ENCODE data around the gene PPP1R9A. TPM values are rescaled to one million over a fixed set of nuclear protein-coding genes. Genes with fewer than 3 reads are reported as not detected.

The PPP1R9A gene
- total and polyA plus RNA-seq, 3 experiments from 2014 or later, result 0.02 TPM; not detected in 2

DNA sequence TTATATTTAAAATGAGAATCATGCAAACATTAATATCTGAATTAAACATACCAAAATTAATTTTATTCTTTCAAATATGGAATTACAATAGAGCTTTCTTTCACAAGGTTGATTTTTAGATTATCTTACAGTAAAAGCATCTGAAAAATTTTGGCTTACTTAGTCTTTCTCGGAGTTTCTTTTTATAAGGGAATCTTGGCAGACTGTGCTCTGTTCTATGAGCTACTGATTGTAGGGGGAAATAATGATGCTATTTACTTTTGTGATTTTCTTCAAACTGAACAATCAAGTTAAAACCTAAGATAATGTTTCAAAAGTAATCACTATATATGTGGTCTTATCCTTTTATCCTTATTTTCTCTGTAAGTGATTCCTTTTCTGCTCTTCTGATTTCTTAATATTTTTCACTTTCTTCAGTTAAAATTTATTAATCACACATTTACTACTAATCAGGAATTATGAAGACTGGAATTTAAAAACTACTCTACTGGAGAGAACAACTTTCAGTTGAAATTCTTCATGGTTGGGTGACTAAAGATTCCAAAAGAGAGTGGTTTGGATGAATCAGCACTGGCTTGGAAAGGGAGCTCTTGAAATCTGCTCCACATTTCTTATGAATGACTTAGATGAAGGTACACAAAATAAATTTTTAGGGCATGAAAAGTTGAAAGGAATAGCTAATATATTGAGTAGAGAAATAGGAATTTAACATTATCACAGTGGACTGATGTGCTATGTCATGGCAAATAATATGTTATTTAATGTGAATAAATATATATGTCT, 103.9 kb downstream of the PPP1R9A start:
- Mint-ChIP-seq H3K27me3 (no peaks in the 10 kb centered on the region), H3K9me3 (peaks cover 0 to 2% (median 2%) of the 10 kb centered on the region in 5 donors), H3K4me3 (no peak overlapping the region), H3K36me3 (no peaks in the 10 kb centered on the region), H3K27ac (no peak overlapping the region), H3K4me1 (no peaks in the 10 kb centered on the region)
- no peaks in the 10 kb centered on the region for H3K4me1 ChIP-seq (ENCODE audit: insufficient read depth, low read length)
- H3K9me3 ChIP-seq (ENCODE audit: low read length), result no peaks in the 10 kb centered on the region
- H3K36me3 ChIP-seq (ENCODE audit: insufficient read depth, low read length), result no peaks in the 10 kb centered on the region
- no peak overlapping the region for H3K4me3 ChIP-seq (ENCODE audit: low read length)
- no peak overlapping the region for H3K27ac ChIP-seq (ENCODE audit: low read depth, low read length)
- CTCF ChIA-PET, result interaction anchor here (1.2 kb wide), 1 partner anchor 9 kb away, joined by 3 read pairs; no protein-coding TSS in a partner anchor
- POLR2A ChIA-PET, result no interaction called here
- no peak for DNase-seq
- H3K27me3 ChIP-seq (ENCODE audit: insufficient read depth, low read length, poor library complexity, severe bottlenecking), result no peaks in the 10 kb centered on the region

DNA sequence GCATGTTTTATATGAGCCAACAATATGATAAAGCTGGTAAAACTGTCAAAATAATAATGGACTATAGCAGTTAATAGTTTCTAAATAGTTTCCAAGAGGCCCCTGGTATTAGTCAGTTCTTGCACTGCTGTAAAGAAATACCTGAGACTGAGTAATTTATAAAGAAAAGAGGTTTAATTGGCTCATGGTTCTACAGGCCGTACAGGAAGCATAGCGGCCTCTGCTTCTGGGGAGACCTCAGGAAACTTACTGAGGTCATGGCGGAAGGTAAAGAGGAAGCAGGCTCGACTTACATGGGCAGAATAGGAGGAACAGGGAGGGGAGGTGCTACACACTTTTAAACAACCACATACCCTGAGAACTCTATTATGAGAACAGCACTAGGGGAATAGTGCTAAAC, 104.6 kb downstream of the PPP1R9A start:
- Mint-ChIP-seq H3K27ac (no peak overlapping the region), H3K36me3 (no peaks in the 10 kb centered on the region), H3K27me3 (no peaks in the 10 kb centered on the region), H3K4me3 (no peak overlapping the region), H3K4me1 (no peaks in the 10 kb centered on the region), H3K9me3 (peaks cover 0 to 2% (median 2%) of the 10 kb centered on the region in 5 donors)
- no peaks in the 10 kb centered on the region for H3K27me3 ChIP-seq (ENCODE audit: insufficient read depth, low read length, poor library complexity, severe bottlenecking)
- no peaks in the 10 kb centered on the region for H3K9me3 ChIP-seq (ENCODE audit: low read length)
- no peak for DNase-seq
- H3K36me3 ChIP-seq (ENCODE audit: insufficient read depth, low read length), result no peaks in the 10 kb centered on the region
- POLR2A ChIA-PET, result no interaction called here
- no peak overlapping the region for H3K27ac ChIP-seq (ENCODE audit: low read depth, low read length)
- H3K4me1 ChIP-seq (ENCODE audit: insufficient read depth, low read length), result no peaks in the 10 kb centered on the region
- CTCF ChIA-PET, result interaction anchor here (1.2 kb wide), 1 partner anchor 9 kb away, joined by 3 read pairs; no protein-coding TSS in a partner anchor
- H3K4me3 ChIP-seq (ENCODE audit: low read length), result no peak overlapping the region

DNA sequence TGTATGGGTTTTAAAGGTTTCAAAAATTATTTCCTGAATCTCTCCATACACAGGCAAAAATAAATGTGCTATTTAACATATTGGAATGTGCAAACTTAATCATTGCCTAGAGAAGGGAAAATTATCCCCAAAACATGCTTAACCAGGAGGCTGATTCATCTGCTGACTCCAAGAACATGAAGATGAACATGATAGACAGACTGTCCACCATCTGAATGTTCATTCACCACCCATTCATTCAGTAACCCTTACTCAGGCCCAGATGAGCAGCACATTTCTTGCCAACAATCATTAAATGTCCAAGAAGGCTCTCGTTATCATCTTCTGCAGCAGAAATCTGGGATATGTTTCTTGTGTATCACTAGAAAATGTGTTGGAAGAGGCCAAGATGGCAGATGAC, 110.6 kb downstream of the PPP1R9A start:
- no peaks in the 10 kb centered on the region for H3K36me3 Mint-ChIP-seq
- DNase-seq, result no peak
- Histone ChIP-seq H3K36me3 (ENCODE audit: insufficient read depth, low read length) (no peaks in the 10 kb centered on the region), H3K4me1 (ENCODE audit: insufficient read depth, low read length) (no peaks in the 10 kb centered on the region), H3K27ac (ENCODE audit: low read depth, low read length) (no peak overlapping the region), H3K4me3 (ENCODE audit: low read length) (no peak overlapping the region), H3K9me3 (ENCODE audit: low read length) (no peaks in the 10 kb centered on the region), H3K27me3 (ENCODE audit: insufficient read depth, low read length, poor library complexity, severe bottlenecking) (no peaks in the 10 kb centered on the region)
- H3K27ac Mint-ChIP-seq, result no peak overlapping the region
- H3K4me1 Mint-ChIP-seq, result no peaks in the 10 kb centered on the region
- peaks cover 0 to 7% (median 2%) of the 10 kb centered on the region in 5 donors for H3K9me3 Mint-ChIP-seq
- H3K27me3 Mint-ChIP-seq, result no peaks in the 10 kb centered on the region
- ChIA-PET POLR2A (no interaction called here), CTCF (no interaction called here)
- no peak overlapping the region for H3K4me3 Mint-ChIP-seq

DNA sequence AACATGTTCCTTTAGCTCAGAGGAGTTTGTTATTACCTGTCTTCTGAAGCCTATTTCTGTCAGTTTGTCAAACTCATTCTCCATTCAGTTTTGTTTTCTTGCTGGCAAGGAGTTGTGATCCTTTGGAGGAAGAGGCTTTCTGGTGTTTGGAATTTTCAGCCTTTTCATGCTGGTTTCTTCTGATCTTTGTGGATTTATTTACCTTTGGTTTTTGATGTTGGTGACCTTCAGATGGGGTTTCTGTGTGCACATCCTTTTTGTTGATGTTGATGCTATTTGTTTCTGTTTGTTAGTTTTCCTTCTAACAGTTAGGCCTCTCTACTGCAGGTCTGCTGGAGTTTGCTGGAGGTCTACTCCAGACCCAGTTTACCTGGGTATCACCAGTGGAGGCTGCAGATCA, 118.6 kb downstream of the PPP1R9A start:
- Mint-ChIP-seq H3K9me3 (peaks cover 0 to 12% (median 6%) of the 10 kb centered on the region in 5 donors), H3K27me3 (no peaks in the 10 kb centered on the region), H3K36me3 (no peaks in the 10 kb centered on the region), H3K27ac (no peak overlapping the region), H3K4me3 (no peak overlapping the region), H3K4me1 (no peaks in the 10 kb centered on the region)
- no peaks in the 10 kb centered on the region for H3K36me3 ChIP-seq (ENCODE audit: insufficient read depth, low read length)
- no peaks in the 10 kb centered on the region for H3K9me3 ChIP-seq (ENCODE audit: low read length)
- ChIA-PET POLR2A (no interaction called here), CTCF (no interaction called here)
- H3K4me3 ChIP-seq (ENCODE audit: low read length), result no peak overlapping the region
- H3K4me1 ChIP-seq (ENCODE audit: insufficient read depth, low read length), result no peaks in the 10 kb centered on the region
- DNase-seq, result no peak
- no peaks in the 10 kb centered on the region for H3K27me3 ChIP-seq (ENCODE audit: insufficient read depth, low read length, poor library complexity, severe bottlenecking)
- H3K27ac ChIP-seq (ENCODE audit: low read depth, low read length), result no peak overlapping the region

DNA sequence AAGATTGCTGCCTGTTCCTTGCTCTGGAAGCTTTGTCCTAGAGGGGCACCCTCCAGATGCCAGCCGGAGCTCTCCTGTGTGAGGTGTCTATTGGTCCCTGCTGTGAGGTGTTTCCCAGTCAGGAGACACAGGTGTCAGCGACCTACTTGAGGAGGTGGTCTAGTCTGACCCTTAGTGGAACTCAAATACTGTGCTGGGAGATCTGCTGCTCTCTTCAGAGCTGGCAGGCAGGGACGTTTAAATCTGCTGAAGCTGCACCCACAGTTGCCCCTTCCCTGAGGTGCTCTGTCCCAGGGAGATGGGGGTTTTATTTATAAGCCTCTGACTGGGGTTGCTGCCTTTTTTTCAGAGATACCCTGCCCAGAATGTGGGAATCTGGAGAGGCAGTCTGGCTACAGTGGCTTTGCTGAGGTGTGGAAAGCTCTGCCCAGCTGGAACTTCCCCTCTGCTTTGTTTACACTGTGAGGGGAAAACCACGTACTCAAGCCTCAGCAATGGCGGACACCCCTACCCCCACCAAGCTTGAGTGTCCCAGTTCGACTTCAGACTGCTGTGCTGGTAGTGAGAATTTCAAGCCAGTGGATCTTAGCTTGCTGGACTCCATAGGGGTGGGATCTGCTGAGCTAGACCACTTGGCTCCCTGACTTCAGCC, 119.2 kb downstream of the PPP1R9A start:
- no peak overlapping the region for H3K4me3 Mint-ChIP-seq
- Histone ChIP-seq H3K4me1 (ENCODE audit: insufficient read depth, low read length) (no peaks in the 10 kb centered on the region), H3K9me3 (ENCODE audit: low read length) (no peaks in the 10 kb centered on the region), H3K27ac (ENCODE audit: low read depth, low read length) (no peak overlapping the region), H3K27me3 (ENCODE audit: insufficient read depth, low read length, poor library complexity, severe bottlenecking) (no peaks in the 10 kb centered on the region), H3K4me3 (ENCODE audit: low read length) (no peak overlapping the region), H3K36me3 (ENCODE audit: insufficient read depth, low read length) (no peaks in the 10 kb centered on the region)
- CTCF ChIA-PET, result no interaction called here
- DNase-seq, result no peak
- H3K9me3 Mint-ChIP-seq, result peaks cover 0 to 12% (median 6%) of the 10 kb centered on the region in 5 donors
- POLR2A ChIA-PET, result no interaction called here
- H3K27me3 Mint-ChIP-seq, result no peaks in the 10 kb centered on the region
- no peaks in the 10 kb centered on the region for H3K4me1 Mint-ChIP-seq
- H3K36me3 Mint-ChIP-seq, result no peaks in the 10 kb centered on the region
- no peak overlapping the region for H3K27ac Mint-ChIP-seq

DNA sequence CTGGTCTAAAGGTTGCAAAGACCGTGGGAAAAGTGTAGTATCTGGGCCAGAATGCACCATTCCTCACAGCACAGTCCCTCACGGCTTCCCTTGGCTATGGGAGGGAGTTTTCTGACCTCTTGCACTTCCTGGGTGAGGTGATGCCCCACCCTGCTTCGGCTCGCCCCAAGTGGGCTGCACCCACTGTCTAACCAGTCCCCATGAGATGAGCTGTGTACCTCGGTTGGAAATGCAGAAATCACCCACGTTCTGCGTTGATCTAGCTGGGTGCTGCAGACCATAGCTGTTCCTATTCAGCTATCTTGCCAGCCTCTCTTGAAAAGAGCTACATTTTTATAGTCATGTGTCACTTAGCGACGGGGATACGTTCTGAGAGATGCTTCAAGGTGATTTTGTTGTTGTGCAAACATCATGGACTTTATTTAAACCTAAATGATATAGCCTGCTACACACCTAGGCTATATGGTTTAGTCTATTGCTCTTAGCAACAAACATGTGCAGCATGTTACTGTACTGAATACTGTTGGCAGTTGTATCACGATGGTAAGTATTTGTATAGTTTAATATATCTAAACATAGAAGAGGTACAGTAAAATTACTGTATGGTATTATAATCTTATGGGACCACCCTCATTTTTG, 120.0 kb downstream of the PPP1R9A start:
- ChIA-PET POLR2A (no interaction called here), CTCF (no interaction called here)
- no peak overlapping the region for H3K4me3 Mint-ChIP-seq
- no peak for DNase-seq
- Histone ChIP-seq H3K27me3 (ENCODE audit: insufficient read depth, low read length, poor library complexity, severe bottlenecking) (no peaks in the 10 kb centered on the region), H3K4me3 (ENCODE audit: low read length) (no peak overlapping the region), H3K9me3 (ENCODE audit: low read length) (no peaks in the 10 kb centered on the region), H3K36me3 (ENCODE audit: insufficient read depth, low read length) (no peaks in the 10 kb centered on the region), H3K4me1 (ENCODE audit: insufficient read depth, low read length) (no peaks in the 10 kb centered on the region), H3K27ac (ENCODE audit: low read depth, low read length) (no peak overlapping the region)
- H3K27ac Mint-ChIP-seq, result no peak overlapping the region
- no peaks in the 10 kb centered on the region for H3K4me1 Mint-ChIP-seq
- H3K9me3 Mint-ChIP-seq, result peaks cover 0 to 12% (median 6%) of the 10 kb centered on the region in 5 donors
- no peaks in the 10 kb centered on the region for H3K27me3 Mint-ChIP-seq
- no peaks in the 10 kb centered on the region for H3K36me3 Mint-ChIP-seq

DNA sequence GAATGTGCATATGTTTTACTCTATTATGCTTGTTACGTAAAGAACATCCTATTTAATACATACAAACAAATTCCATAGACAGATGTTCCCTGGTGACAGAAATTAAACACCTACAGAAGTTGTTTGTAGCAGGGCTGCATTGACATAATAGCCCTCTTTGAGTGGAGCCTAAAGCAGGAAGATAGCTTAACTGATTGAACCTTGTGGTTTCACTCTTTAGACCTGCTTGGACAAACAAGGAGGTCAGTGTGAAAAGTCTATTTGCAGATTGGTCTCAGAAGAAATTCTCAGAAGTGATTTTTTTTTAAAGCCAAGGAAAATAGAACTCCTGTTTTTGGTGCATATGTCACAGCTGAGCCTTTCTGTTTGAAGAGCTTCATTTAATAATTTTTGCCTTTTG, 121.3 kb downstream of the PPP1R9A start:
- POLR2A ChIA-PET, result no interaction called here
- no peak for DNase-seq
- Histone ChIP-seq H3K27ac (ENCODE audit: low read depth, low read length) (no peak overlapping the region), H3K9me3 (ENCODE audit: low read length) (no peaks in the 10 kb centered on the region), H3K4me1 (ENCODE audit: insufficient read depth, low read length) (no peaks in the 10 kb centered on the region), H3K27me3 (ENCODE audit: insufficient read depth, low read length, poor library complexity, severe bottlenecking) (no peaks in the 10 kb centered on the region), H3K4me3 (ENCODE audit: low read length) (no peak overlapping the region), H3K36me3 (ENCODE audit: insufficient read depth, low read length) (no peaks in the 10 kb centered on the region)
- Mint-ChIP-seq H3K36me3 (no peaks in the 10 kb centered on the region), H3K4me3 (no peak overlapping the region), H3K27ac (no peak overlapping the region), H3K4me1 (no peaks in the 10 kb centered on the region), H3K9me3 (peaks cover 0 to 8% (median 4%) of the 10 kb centered on the region in 5 donors), H3K27me3 (no peaks in the 10 kb centered on the region)
- CTCF ChIA-PET, result no interaction called here

DNA sequence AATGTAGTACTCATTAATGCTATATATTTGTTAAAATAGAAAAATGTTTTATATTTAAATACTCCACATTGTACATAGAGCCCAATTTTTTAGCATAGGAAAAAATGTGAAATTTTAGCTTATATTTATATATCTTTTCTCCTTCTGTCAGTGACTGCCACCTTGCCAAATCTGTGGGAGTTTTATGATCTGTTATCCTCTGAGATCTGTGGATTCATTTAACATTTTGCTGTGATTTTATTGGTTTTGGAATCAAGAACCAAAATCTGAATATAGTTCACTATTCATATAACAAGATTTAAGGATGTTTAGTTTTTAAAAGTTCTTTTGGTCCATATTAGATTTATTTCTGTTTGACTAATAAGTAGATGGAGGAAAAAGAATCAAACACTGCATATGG, 127.9 kb downstream of the PPP1R9A start:
- DNase-seq, result no peak
- Histone ChIP-seq H3K9me3 (ENCODE audit: low read length) (no peaks in the 10 kb centered on the region), H3K27ac (ENCODE audit: low read depth, low read length) (no peak overlapping the region), H3K27me3 (ENCODE audit: insufficient read depth, low read length, poor library complexity, severe bottlenecking) (no peaks in the 10 kb centered on the region), H3K4me1 (ENCODE audit: insufficient read depth, low read length) (no peaks in the 10 kb centered on the region), H3K36me3 (ENCODE audit: insufficient read depth, low read length) (no peaks in the 10 kb centered on the region), H3K4me3 (ENCODE audit: low read length) (no peak overlapping the region)
- no peak overlapping the region for H3K4me3 Mint-ChIP-seq
- H3K9me3 Mint-ChIP-seq, result no peaks in the 10 kb centered on the region
- H3K27ac Mint-ChIP-seq, result no peak overlapping the region
- H3K4me1 Mint-ChIP-seq, result no peaks in the 10 kb centered on the region
- CTCF ChIA-PET, result no interaction called here
- no peaks in the 10 kb centered on the region for H3K36me3 Mint-ChIP-seq
- peaks cover 0 to 2% of the 10 kb centered on the region in 2 donors for H3K27me3 Mint-ChIP-seq
- POLR2A ChIA-PET, result no interaction called here
